DMS53 treated with DMSO at 0.1 percent for 48 hours (cell line): ENCODE data around the gene CYTH4.

ENCODE experiments used
- DNase-seq: peaks from one replicate; lab custom pipeline; 2025; ENCODE audit not compliant: unreplicated experiment; lab: John Stamatoyannopoulos, UW

The CYTH4 gene

GRCh38 chr22:37308385-37309200 is 26.3 kb downstream of the CYTH4 start:
- DNase-seq: no peak

DNA sequence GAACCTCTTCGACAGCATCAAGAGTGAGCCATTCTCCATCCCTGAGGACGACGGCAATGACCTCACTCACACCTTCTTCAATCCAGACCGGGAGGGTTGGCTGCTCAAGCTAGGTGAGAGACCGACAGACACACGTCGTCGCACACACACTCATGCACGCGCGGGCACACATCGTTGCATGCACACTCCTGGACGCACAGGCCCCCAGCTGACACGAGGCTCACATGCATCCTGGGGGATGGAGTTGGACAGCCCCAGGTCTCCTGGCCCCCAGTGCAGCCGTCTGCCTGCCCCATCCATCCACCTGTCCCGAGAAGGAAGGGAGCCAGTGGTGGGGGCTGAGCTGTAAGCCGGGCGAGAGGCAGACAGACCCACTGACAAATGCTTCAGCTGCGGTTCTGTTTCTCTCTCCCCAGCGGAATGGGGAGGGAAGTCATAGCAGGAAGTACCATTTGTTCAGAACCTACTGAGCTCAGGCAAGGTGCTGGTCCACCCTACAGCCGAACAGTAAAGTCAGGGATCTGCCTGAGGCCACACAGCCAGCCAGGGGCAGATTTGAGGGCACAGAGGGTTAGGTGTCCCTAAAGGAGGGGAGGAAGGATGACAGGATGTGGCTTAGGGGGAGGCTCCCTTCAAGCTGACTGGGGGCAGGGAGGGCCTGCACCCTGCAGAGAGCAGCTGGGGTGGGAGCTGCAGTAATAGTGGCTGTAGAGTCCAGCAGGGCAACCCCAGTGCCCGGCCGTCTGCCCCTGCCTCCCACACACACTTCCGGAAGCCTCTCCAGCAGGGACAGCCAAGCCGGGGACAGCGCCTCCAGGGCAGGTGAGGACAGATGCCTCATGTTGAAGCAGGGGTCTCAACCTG is 27.1 kb downstream of the CYTH4 start:
- DNase-seq: no peak

- no peak for DNase-seq
Measured at GRCh38 chr22:37310075-37310606, 27.8 kb downstream of the CYTH4 start.

GRCh38 chr22:37310815-37311595 is 28.7 kb downstream of the CYTH4 start:
- DNase-seq: no peak

DNA sequence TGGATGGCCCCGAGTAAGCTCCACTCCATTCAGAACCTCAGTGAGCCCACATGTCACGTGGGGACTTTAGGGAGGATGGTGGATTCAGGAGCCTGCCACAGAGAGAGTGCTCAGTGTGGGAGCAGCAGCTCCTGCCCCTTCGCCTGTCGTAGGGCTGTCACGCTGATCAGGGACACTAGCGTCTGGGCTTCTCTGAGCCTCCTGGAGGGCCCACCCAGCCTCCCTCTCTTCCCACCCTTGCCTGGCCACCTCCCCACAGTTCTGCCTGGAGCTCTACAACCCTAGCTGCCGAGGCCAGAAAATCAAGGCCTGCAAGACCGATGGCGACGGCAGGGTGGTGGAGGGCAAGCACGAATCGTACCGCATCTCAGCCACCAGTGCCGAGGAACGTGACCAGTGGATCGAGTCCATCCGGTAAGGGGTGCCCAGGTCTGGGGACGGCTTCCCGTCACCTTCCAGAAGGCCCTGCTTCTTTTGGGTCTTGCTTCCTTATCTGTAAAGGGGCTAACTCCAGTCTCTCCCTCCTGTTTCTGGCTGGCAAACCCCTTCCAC is 29.5 kb downstream of the CYTH4 start:
- DNase-seq: no peak

GRCh38 chr22:37312549-37313183 is 30.4 kb downstream of the CYTH4 start:
- no peak for DNase-seq

DNA sequence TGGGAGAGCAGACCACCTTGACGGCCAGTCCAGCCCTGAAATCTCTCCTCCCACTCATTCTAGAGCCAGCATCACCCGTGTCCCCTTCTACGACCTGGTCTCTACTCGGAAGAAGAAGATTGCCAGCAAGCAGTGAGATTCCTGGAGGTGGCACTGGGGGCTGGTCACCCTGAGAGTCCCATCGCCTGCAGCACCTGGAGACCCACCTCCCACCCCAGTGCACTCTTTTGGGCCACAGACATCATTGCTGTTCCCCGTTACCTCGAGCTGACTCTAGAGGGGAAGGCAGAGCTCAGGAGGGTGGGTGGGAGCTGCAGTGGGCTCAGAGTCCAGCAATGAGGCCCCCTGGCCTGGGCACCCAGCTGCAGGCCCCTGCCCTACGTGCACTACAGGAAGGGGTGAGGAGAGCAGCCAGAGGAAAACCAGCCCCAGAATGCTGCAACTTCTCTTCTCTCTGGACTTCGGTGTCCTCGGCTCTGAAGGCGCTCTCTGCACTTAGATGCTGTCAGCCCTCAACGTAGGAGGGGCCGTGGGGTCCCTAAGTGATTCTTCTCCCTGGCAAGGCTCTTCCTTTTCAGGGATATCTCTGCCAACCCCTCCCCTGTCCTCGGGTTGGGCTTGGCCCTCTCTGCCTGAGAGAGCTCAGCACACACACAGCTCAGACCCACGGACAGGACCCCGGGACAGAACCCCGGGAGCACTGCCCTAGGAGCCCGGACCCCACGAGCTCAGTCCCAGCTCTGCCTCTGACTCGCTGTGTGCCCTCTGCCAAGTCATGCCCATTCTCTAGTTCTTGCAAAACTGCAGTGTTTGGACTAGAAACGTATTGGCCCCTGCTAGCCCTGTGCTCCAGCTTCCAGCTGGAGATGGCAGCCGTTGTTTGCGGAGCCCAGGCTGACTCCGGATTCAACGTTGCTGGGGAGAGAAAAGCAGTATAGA is 31.3 kb downstream of the CYTH4 start:
- DNase-seq: no peak

DNA sequence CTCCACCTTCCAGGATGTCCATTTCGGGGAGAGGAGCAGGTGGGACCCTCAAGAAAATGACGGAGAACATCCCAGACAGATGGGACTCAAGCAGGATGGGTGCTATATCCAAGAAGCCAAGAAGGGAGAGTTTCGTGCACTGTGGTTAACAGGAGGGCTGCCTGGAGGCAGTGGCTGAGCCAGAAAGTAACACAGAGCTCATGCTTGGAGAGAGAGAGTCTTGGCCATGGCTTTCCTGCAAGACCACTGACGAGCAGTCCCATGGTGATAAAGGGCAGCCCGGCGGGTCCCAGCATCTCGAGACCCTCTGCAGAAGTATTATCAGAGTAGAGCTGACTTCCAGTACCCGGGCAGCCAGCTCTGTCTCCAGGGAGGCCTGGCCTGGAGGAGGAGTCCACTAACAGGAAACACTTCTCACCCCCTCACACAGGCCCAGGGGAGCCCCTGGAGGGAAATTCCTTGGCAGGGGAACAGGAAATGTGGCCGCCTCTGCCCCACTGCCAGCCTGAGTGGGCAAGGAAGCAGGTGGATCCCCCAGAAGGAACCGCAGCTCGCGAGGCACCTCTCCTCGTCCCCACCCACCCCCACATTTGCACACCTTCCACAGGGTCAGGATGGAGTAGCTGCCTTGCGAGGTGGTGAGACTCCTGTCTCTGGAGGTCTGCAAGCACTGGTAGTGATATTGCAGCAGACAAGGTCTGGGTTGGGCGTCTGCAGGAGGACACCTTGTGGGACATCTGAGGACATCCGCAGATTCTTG is 32.2 kb downstream of the CYTH4 start:
- no peak for DNase-seq

GRCh38 chr22:37316405-37316804 is 34.1 kb downstream of the CYTH4 start:
- DNase-seq: no peak

DNA sequence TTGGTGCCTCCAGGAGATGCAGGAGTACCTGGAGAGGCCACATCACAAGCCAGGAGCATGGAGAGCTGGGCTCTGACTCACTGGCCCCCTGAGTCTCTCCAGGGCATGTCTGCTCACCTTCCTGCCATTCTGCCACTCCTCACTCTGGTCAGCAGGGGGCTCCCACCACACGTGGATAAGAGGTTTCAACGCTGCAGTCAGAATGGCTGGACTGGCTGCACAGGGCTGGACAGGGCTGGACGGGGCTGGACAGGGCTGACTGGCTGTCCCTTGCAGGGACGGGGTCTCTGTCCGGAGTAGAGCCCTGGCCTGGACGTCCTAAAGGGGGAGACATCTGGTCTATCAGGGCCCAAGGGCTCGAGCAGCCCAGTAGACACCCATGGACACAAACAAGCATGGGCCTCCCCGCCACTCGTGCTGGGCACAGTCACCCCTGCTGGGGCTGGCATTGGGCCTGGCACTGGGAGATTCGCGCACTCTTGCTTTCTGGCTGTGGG is 34.6 kb downstream of the CYTH4 start:
- DNase-seq: peak; percentile 11

DNA sequence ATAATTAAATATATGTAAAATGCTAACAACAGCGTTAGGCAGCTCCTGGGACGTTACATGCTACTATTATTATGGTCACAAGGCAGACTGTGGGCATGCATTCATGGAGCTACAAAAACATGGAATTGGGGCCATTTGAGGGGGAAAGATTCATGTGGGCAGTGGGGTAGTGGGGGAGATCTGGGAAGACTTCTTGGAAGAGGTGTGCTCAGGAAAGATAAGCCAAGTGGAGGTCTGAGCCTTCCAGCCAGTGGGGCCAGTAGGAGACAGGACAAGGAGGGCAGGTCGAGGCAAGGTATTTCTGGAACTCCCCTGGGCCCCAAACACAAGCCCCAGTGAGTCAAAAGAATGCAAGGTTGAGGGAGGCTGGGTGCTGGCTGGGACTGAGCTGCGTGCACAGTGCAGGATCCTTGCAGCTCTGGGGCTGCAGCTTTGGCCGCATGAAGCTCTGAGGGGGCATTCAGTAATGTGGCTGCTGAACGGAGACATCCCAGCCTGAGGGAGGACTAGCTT is 35.4 kb downstream of the CYTH4 start:
- DNase-seq: no peak

GRCh38 chr22:37318364-37319109 is 36.2 kb downstream of the CYTH4 start:
- no peak for DNase-seq

DNA sequence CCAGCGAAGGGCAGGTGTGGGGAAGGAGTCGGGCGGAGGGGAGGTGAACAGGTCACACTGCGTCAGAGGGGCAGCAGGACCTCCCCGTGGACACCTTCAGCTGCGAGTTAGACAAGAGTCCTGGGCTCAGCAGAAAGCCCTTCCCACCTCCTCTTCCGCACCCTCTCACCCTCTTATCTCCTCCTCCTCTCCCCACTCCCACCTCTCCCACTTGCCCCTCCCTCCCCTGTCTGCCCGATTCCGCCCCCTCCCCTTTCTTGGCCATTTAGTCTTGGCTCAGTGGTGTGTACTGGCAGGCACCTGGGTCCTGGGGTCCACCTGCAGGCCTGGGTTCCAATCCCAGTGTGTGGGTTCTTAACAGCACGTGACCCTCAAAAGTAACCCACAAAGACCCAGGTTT is 37.2 kb downstream of the CYTH4 start:
- no peak for DNase-seq

GRCh38 chr22:37320726-37321677 is 38.7 kb downstream of the CYTH4 start:
- no peak for DNase-seq

GRCh38 chr22:37324340-37325038 is 42.2 kb downstream of the CYTH4 start:
- no peak for DNase-seq

DNA sequence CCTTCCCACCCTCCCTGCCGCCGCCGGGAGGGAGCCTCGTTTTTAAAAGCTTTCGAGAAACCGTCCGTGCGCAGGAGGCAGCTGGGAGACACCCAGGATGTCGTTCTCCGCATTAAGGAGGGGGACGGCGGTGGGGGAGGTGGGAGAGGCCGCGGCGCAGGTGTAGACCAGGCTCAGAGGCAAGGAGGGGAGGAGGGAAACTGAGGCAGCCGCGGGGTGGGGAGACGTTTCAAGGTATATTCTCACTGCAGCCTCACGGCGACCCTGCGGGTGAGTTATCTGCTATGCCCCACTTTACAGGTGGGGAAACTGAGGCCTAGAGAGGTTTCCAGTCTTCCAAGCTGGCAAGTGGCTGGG is 42.7 kb downstream of the CYTH4 start:
- no peak for DNase-seq
